Epithelial cell of proximal tubule (primary cell): ENCODE data around the gene ARHGDIA. TPM values are rescaled to one million over a fixed set of nuclear protein-coding genes. Genes with fewer than 3 reads are reported as not detected.

Experiments
- DNase-seq: peaks from one replicate; pipeline ENCODE4 v3.0.0-alpha.2; 2011; ENCODE audit warnings: low read depth
- H3K4me3 ChIP-seq: 2 replicates; pipeline ENCODE4 v1.5.1; 2011; ENCODE audit warnings: low read depth, mild to moderate bottlenecking, low read length
- CTCF ChIP-seq: conservative IDR thresholded peaks from 2 replicates; pipeline ENCODE4 v1.5.1; 2012; ENCODE audit warnings: low read depth, mild to moderate bottlenecking, low read length
- total RNA-seq: library from RNA; depleted of rRNA; stranded (reverse); fragments of >200 nt; gene quantifications from 2 replicates; pipeline ENCODE4 v1.2.3, GENCODE V29; 2015

ARHGDIA gene
- total RNA-seq, 1 donor from 2014 or later, result 272 TPM

DNA sequence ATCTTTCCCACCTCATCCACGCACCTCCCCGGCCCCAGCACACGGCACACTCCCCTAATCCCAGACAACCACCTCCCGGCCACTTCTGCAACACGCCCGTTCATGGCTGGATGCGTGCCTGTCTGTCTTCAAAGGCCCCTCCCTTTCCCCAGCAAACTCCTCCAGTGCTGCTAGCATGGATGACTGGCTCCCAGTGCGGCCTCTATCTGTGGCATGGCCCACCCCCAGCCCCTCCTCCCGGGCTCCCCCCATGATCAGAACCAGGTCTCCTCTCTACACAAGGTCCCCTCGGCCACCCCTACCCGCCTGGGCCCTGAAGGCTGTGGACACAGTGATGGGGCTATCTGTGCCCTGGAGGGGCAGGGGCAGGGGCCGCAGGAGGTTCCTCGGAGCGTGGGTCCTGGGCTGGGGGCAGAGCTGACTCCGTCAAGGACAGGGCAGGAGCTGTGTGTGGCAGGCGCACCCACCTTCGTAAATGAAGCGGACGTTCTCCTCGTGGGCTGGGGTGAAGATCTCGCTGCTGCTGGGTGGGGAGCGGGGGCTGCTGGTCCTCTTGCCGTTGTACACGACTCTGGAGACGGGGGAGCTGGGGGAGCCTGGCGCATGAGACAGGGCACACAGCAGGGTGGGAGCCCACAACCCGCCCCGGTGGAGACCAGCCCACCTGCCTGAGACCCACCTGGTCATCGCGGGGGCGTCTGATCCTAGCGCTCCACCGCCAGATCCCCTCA, 47.2 kb downstream of the ARHGDIA start:
- no peak for DNase-seq
- TF ChIP-seq CTCF, result no peak
- H3K4me3 ChIP-seq, result no peak overlapping the region

- no peak for TF ChIP-seq CTCF
- H3K4me3 ChIP-seq, result no peak overlapping the region
- no peak for DNase-seq
These were observed 47.9 kb downstream of the ARHGDIA start for GRCh38 chr17:81822996-81823819.

- TF ChIP-seq CTCF, result no peak
- no peak for DNase-seq
- H3K4me3 ChIP-seq, result no peak overlapping the region
These were observed 48.9 kb downstream of the ARHGDIA start for GRCh38 chr17:81822312-81822637.

DNA sequence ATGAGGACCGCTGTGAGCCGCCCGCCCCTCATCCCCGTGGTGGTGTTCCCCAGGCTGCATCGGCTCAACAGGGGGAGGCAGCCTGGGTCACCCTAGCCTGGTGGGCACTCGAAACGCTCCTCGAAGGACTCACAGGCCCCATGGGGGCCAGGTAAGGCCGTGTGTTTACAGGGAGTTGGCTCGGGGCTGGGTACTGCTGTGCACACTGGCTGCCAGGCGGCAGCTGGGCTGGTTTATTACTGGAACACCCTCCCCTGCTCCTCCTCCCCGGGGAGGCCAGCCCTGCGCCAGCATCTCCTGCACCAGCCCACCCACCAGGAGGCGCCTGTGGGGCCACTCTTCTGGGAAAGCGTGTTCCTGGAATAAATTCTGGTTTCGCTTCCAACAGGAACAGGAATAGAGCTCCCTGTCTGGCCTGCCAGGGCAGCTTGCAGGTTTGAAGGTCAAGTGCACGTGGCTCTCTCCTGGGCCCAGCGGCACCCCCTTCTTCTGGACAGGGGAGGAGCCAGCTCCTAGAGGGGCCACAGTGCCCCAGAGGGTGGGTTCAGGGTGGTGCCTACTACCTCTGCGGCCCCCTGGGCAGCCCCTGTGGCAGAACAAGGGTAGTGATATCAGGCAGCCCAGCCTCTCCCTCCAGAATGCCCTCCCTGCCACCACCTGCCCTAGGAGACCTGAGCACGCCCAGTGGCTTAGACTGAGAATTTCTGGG, 49.4 kb downstream of the ARHGDIA start:
- no peak overlapping the region for H3K4me3 ChIP-seq
- DNase-seq, result no peak
- peak; percentile 71 for TF ChIP-seq CTCF

- no peak overlapping the region for H3K4me3 ChIP-seq
- DNase-seq, result no peak
- TF ChIP-seq CTCF, result no peak
These were observed 50.0 kb downstream of the ARHGDIA start for GRCh38 chr17:81821147-81821546.

GRCh38 chr17:81819708-81820107, 51.4 kb downstream of the ARHGDIA start:
- no peak overlapping the region for H3K4me3 ChIP-seq
- no peak for TF ChIP-seq CTCF
- DNase-seq, result no peak
